Peyer's patch (tissue), 4 donors: ENCODE data around the gene HIPK1. TPM values are rescaled to one million over a fixed set of nuclear protein-coding genes. Genes with fewer than 3 reads are reported as not detected.

ENCODE experiments used
- DNase-seq, 3 donors: peaks; one replicate each; pipeline ENCODE4 v3.0.0-alpha.2; 2017 to 2019
- H3K27ac ChIP-seq, 4 donors: fragments of 200-600 bp; sonication (generic); one replicate each; pipeline ENCODE4 v1.5.1; 2016 to 2019
- H3K27me3 ChIP-seq, 2 donors: fragments of 200-600 bp; sonication (generic); one replicate each; pipeline ENCODE4 v1.5.1; 2019
- H3K36me3 ChIP-seq, 3 donors: fragments of 200-600 bp; sonication (generic); one replicate each; pipeline ENCODE4 v1.5.1; 2016 to 2019
- H3K4me1 ChIP-seq, 4 donors: fragments of 200-600 bp; sonication (generic); one replicate each; pipeline ENCODE4 v1.5.1; 2016 to 2019
- H3K4me3 ChIP-seq, 4 donors: fragments of 200-600 bp; sonication (generic); 1 replicate in 3 of 4; 2 replicates in 1 of 4; pipeline ENCODE4 v1.5.1; 2016 to 2019; ENCODE audit warnings: mild to moderate bottlenecking in 1 of 4
- H3K9me3 ChIP-seq, 4 donors: fragments of 200-600 bp; sonication (generic); one replicate each; pipeline ENCODE4 v1.5.1; 2016 to 2019; ENCODE audit warnings: mild to moderate bottlenecking in 1 of 4
- CTCF ChIP-seq, 6 experiments: fragments of 450-650 bp in 4 of 6; fragments of 200-600 bp in 2 of 6; sonication (generic) in 1 of 6; IDR thresholded peaks; one replicate each; pipeline ENCODE4 v1.5.1; 2017 to 2019; ENCODE audit warnings: antibody characterized with exemption in 6 of 6, mild to moderate bottlenecking in 3 of 6, moderate library complexity in 1 of 6
- POLR2A ChIP-seq, 2 donors: fragments of 450-650 bp; IDR thresholded peaks; one replicate each; pipeline ENCODE4 v1.5.1; 2017; ENCODE audit warnings: antibody characterized with exemption in 2 of 2, mild to moderate bottlenecking in 2 of 2, moderate library complexity in 2 of 2
- total RNA-seq, 4 donors: library from RNA; depleted of rRNA; stranded (reverse); fragments of >200 nt; gene quantifications; one replicate each; pipeline ENCODE4 v1.1.0, GENCODE V29; 2016

HIPK1 gene
- total RNA-seq, 4 donors from 2014 or later = 34.7 to 51.2 (median 42.1) TPM

GRCh38 chr1:113898241-113898814 is 30.8 kb upstream of the HIPK1 start:
- no peak overlapping the region for H3K27ac ChIP-seq
- TF ChIP-seq CTCF (IDR thresholded peaks at IDR 0.05) (no peak), POLR2A (IDR thresholded peaks at IDR 0.05) (no peak)
- peaks cover 0 to 52% (median 0%) of the 10 kb centered on the region in 3 donors for H3K36me3 ChIP-seq
- no peaks in the 10 kb centered on the region for H3K27me3 ChIP-seq
- peaks cover 2 to 52% (median 6%) of the 10 kb centered on the region in 4 donors for H3K4me1 ChIP-seq
- no peak for DNase-seq
- H3K4me3 ChIP-seq = no peak overlapping the region
- H3K9me3 ChIP-seq = no peaks in the 10 kb centered on the region

- Histone ChIP-seq H3K27me3 (no peaks in the 10 kb centered on the region), H3K9me3 (no peaks in the 10 kb centered on the region), H3K36me3 (peaks cover 0 to 52% (median 0%) of the 10 kb centered on the region in 3 donors), H3K4me3 (no peak overlapping the region), H3K4me1 (peaks cover 4 to 52% (median 10%) of the 10 kb centered on the region in 4 donors), H3K27ac (no peak overlapping the region)
- DNase-seq = no peak
- TF ChIP-seq CTCF (IDR thresholded peaks at IDR 0.05) (no peak), POLR2A (IDR thresholded peaks at IDR 0.05) (no peak)
Measured at GRCh38 chr1:113899111-113899510, 30.0 kb upstream of the HIPK1 start.

- H3K27me3 ChIP-seq = no peaks in the 10 kb centered on the region
- H3K9me3 ChIP-seq = no peaks in the 10 kb centered on the region
- no peak overlapping the region for H3K4me3 ChIP-seq
- H3K36me3 ChIP-seq = peaks cover 0 to 38% (median 0%) of the 10 kb centered on the region in 3 donors
- no peak for DNase-seq
- peak overlapping the region in 2 of 4 donors; percentile 47 to 71 for H3K27ac ChIP-seq
- H3K4me1 ChIP-seq = peaks cover 4 to 53% (median 12%) of the 10 kb centered on the region in 4 donors
- TF ChIP-seq CTCF (IDR thresholded peaks at IDR 0.05) (no peak), POLR2A (IDR thresholded peaks at IDR 0.05) (peak in 1 of 2 donors; percentile 46)
Measured at GRCh38 chr1:113901191-113901590, 27.9 kb upstream of the HIPK1 start.

- H3K27ac ChIP-seq = peak overlapping the region; percentile 85 to 99 (median 90)
- peak overlapping the region; percentile 70 to 85 (median 76) for H3K4me3 ChIP-seq
- H3K27me3 ChIP-seq = no peaks in the 10 kb centered on the region
- H3K4me1 ChIP-seq = peaks cover 4 to 47% (median 12%) of the 10 kb centered on the region in 4 donors
- peaks cover 0 to 13% (median 0%) of the 10 kb centered on the region in 3 donors for H3K36me3 ChIP-seq
- DNase-seq = peak in 1 of 3 donors; percentile 53
- no peaks in the 10 kb centered on the region for H3K9me3 ChIP-seq
- TF ChIP-seq CTCF (IDR thresholded peaks at IDR 0.05) = no peak
- TF ChIP-seq POLR2A (IDR thresholded peaks at IDR 0.05) = no peak
Measured at GRCh38 chr1:113903501-113904292, 25.4 kb upstream of the HIPK1 start.

GRCh38 chr1:113904293-113904673 is 24.8 kb upstream of the HIPK1 start:
- Histone ChIP-seq H3K27me3 (no peaks in the 10 kb centered on the region), H3K27ac (peak overlapping the region; percentile 85 to 99 (median 90)), H3K4me3 (peak overlapping the region; percentile 70 to 85 (median 76)), H3K36me3 (peaks cover 0 to 11% (median 0%) of the 10 kb centered on the region in 3 donors), H3K4me1 (peaks cover 4 to 41% (median 12%) of the 10 kb centered on the region in 4 donors), H3K9me3 (no peaks in the 10 kb centered on the region)
- TF ChIP-seq POLR2A (IDR thresholded peaks at IDR 0.05) (no peak), CTCF (IDR thresholded peaks at IDR 0.05) (no peak)
- no peak for DNase-seq
